Uterus (tissue), 2 donors: Measurements from ENCODE around the gene PNRC2.

Experiments
- POLR2A ChIP-seq, 2 donors: fragments of 450-650 bp; IDR thresholded peaks; one replicate each; pipeline ENCODE4 v1.6.1; 2016; ENCODE audit warnings: antibody characterized with exemption in 2 of 2, mild to moderate bottlenecking in 1 of 2, moderate library complexity in 1 of 2
- TF ChIP-seq, protein P1 (sequence below), 4 experiments: fragments of 200-600 bp in 2 of 4; fragments of 450-650 bp in 2 of 4; sonication (generic) in 2 of 4; IDR thresholded peaks; one replicate each; pipeline ENCODE4 v1.5.1; 2016 to 2019; ENCODE audit warnings: antibody characterized with exemption in 4 of 4, mild to moderate bottlenecking in 2 of 4, moderate library complexity in 1 of 4

DNA sequence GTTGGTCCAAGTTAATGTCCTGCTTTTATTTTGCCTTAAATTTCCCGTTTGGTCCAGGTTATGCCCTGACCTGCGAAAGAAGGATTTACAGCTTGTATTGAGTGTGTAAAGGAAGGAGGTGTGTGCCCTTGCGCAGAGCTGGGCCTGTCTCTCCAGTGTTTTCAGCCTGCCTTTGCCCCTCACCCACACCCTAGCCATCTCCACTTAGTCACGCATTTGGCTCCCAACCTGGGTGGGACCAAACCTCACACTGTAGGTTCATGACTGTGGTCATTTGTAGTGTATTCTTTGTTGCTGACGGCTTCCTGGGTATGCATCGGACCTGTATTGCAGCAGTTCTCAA is 21.1 kb downstream of the PNRC2 start:
- TF ChIP-seq, protein P1, sequence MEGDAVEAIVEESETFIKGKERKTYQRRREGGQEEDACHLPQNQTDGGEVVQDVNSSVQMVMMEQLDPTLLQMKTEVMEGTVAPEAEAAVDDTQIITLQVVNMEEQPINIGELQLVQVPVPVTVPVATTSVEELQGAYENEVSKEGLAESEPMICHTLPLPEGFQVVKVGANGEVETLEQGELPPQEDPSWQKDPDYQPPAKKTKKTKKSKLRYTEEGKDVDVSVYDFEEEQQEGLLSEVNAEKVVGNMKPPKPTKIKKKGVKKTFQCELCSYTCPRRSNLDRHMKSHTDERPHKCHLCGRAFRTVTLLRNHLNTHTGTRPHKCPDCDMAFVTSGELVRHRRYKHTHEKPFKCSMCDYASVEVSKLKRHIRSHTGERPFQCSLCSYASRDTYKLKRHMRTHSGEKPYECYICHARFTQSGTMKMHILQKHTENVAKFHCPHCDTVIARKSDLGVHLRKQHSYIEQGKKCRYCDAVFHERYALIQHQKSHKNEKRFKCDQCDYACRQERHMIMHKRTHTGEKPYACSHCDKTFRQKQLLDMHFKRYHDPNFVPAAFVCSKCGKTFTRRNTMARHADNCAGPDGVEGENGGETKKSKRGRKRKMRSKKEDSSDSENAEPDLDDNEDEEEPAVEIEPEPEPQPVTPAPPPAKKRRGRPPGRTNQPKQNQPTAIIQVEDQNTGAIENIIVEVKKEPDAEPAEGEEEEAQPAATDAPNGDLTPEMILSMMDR (IDR thresholded peaks at IDR 0.05), result no peak
- TF ChIP-seq POLR2A (IDR thresholded peaks at IDR 0.05), result no peak
